MV-4-11 (cell line): ENCODE measurements around the gene KLHL21.

Experiments
- DNase-seq: peaks from one replicate; lab custom pipeline; 2025; lab: John Stamatoyannopoulos, UW

Gene KLHL21

DNA sequence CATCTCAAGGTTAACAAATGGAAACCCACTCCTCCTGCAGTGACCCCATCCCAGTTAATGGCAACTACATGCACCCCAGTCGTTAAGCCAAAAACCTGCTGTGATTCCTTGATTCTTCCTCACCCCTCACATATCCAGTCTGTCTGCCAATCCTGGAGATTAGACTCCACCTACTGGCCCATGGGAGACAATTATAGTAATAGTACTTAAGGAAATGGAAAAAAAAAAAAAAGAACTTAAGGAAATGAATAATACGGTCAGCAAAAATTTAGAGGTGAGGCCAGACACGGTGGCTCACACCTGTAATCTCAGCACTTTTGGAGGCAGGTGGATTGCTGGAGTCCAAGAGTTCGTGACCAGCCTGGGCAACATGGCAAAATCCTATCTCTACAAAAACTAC is 55.4 kb downstream of the KLHL21 start:
- no peak for DNase-seq

DNA sequence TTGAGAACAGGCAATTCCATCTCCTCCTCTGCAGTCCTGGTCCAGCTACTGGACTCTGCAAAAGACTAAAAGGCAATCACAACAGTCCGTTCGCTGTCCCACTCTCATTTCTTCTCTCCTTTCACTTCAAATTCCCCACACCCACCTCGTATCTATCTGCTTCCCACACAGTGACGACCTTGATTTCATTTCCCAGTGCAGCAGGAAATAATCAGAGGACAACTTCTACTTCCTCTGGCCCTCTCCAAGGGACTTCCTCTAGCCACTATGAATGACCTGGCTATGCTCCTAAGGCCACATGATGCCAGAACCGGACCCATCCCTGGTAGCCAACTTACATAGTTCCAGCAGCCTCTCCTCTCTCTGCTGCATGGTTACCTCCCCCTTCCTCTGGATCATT is 56.3 kb downstream of the KLHL21 start:
- DNase-seq = no peak

DNA sequence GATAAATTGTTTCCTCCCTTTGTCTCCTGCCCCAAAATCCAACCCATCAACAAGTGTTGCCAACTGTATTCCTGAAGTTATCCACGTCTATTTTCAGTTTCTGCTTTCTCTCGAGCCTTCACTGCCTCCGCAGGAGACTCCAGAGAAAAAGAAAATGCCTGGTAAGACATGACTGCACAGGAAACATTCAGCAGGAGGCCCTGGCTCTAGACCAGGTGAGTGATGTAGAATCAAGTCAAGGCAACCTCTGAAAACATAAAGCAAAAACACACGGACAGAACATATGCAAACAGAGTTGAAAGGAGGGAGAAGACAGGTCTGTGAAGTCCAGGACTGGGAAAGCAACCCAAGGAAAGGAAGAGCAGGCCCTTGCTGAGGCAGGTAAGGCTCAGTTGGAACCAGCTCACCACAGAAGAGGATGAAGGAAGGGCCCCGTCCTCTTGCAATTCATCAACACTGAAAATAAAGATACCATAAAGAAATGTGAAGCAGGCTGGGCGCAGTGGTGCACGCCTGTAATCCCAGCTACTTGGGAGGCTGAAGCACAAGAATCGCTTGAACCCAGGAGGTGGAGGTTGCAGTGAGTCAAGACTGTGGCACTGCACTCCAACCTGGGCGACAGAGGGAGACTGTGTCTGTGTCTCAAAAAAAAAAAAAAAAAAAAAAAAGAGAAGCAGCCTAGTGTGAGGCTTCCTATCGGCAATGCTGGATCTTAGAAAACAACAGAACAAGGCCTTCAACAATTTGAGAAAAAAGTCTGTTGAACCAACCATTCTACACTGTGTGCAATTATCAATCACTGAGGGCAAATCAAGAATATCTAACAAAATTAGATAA is 57.2 kb downstream of the KLHL21 start:
- DNase-seq = no peak

DNA sequence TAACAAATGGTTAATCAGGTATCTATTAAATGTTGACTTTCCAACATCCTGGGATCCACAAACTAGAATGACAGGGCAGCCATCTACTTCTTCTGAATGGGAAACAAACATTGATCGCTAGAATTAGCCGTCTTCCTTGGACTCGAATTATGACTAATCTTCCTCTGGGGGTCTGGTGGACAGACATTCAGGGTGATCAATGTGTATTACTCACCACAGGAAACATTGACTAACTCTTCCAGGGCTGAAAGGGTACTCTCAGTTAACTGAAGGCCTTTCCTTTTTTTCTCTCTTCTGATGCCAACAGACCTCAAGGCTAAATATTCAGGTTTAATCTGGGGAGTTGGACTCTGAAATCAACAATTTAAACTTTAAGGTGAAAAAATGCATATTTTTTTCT is 57.8 kb downstream of the KLHL21 start:
- DNase-seq = no peak
